ENCODE results near the gene EYS. TPM values are rescaled to one million over a fixed set of nuclear protein-coding genes. Genes with fewer than 3 reads are reported as not detected.
"Not testable (repeated sequence)": the region's sequence is repeated elsewhere in the genome, so short reads cannot be mapped to it uniquely, and the experiment has no call there.

The EYS gene
- total RNA-seq, 1 donor from 2014 or later: not detected

DNA sequence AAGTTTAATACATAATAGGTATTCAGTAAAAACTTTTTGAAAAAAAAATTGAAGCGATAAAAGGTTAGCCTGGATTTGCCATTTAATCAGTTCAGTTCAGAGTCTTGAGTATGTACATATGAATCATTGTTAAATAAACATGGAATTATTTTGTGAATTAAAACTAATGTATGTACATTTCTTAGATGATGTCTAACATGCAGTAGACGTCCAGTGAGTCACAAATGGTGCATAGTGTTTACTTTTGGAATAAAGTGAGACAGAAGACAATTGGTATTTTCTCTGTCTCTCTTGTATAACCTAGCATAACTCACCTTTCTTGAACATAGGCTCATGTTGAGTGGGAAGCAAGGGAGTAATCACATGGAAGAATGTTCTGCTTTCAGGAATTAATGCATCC is 83.5 kb downstream of the EYS start:
- no peaks in the 10 kb centered on the region for H3K4me1 Mint-ChIP-seq (ENCODE audit: unreplicated experiment)
- no peak overlapping the region for H3K27ac Mint-ChIP-seq (ENCODE audit: unreplicated experiment)

DNA sequence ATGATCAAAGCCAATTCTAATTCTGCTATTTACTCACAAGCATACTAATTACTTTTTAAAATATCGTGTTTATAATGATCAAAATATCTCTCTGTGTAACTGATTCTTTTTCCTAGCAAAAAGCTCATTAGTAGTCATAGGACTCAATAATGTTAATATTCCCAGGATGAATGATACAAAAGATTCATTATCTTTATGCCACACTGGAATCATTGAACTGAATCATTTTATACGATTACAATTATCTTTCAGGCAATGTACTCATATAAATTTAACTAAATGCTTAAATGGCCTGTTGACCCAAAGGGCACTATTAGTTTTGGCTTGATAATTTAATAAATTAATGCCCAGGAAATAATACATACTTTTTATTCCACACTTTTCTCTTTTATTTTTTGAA is 96.3 kb downstream of the EYS start:
- Mint-ChIP-seq H3K36me3 (ENCODE audit: unreplicated experiment) (no peaks in the 10 kb centered on the region), H3K27ac (ENCODE audit: unreplicated experiment) (no peak overlapping the region), H3K4me1 (ENCODE audit: unreplicated experiment) (no peaks in the 10 kb centered on the region), H3K27me3 (ENCODE audit: unreplicated experiment) (no peaks in the 10 kb centered on the region), H3K9me3 (ENCODE audit: unreplicated experiment) (no peaks in the 10 kb centered on the region), H3K4me3 (ENCODE audit: unreplicated experiment) (no peak overlapping the region)
- no peak for DNase-seq (ENCODE audit: extremely low spot score, unreplicated experiment)
- TF ChIP-seq, protein P1, sequence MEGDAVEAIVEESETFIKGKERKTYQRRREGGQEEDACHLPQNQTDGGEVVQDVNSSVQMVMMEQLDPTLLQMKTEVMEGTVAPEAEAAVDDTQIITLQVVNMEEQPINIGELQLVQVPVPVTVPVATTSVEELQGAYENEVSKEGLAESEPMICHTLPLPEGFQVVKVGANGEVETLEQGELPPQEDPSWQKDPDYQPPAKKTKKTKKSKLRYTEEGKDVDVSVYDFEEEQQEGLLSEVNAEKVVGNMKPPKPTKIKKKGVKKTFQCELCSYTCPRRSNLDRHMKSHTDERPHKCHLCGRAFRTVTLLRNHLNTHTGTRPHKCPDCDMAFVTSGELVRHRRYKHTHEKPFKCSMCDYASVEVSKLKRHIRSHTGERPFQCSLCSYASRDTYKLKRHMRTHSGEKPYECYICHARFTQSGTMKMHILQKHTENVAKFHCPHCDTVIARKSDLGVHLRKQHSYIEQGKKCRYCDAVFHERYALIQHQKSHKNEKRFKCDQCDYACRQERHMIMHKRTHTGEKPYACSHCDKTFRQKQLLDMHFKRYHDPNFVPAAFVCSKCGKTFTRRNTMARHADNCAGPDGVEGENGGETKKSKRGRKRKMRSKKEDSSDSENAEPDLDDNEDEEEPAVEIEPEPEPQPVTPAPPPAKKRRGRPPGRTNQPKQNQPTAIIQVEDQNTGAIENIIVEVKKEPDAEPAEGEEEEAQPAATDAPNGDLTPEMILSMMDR (IDR thresholded peaks at IDR 0.05): no peak

More for the DNA sequence above, 83.5 kb downstream of the EYS start:
- H3K4me3 Mint-ChIP-seq (ENCODE audit: unreplicated experiment): no peak overlapping the region
- H3K9me3 Mint-ChIP-seq (ENCODE audit: unreplicated experiment): peaks cover 16% of the 10 kb centered on the region
- no peaks in the 10 kb centered on the region for H3K27me3 Mint-ChIP-seq (ENCODE audit: unreplicated experiment)
- no peaks in the 10 kb centered on the region for H3K36me3 Mint-ChIP-seq (ENCODE audit: unreplicated experiment)
- TF ChIP-seq, protein P1 (IDR thresholded peaks at IDR 0.05): no peak
- no peak for DNase-seq (ENCODE audit: extremely low spot score, unreplicated experiment)

DNA sequence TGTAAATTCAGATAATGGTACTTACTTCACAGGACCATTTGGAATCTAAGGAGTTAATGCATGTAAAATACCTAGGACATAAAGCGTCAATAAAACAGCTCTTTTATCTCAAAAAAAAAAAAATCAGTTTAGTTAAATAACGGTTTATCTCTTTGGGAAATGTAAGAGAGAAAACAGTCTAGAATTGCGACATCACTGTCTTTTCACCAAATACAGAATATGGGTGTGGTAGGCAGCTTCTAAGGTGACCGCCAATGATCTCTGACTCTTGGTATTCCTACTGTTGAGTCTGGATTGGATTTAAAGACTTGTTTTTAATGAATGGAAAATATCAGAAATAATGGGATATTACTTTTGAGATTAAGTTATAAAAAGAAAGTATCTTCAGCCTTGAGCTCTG is 111.5 kb downstream of the EYS start:
- H3K36me3 Mint-ChIP-seq (ENCODE audit: unreplicated experiment): no peaks in the 10 kb centered on the region
- peaks cover 14% of the 10 kb centered on the region for H3K9me3 Mint-ChIP-seq (ENCODE audit: unreplicated experiment)
- DNase-seq (ENCODE audit: extremely low spot score, unreplicated experiment): no peak
- no peaks in the 10 kb centered on the region for H3K4me1 Mint-ChIP-seq (ENCODE audit: unreplicated experiment)
- TF ChIP-seq, protein P1 (IDR thresholded peaks at IDR 0.05): no peak
- no peak overlapping the region for H3K4me3 Mint-ChIP-seq (ENCODE audit: unreplicated experiment)
- H3K27me3 Mint-ChIP-seq (ENCODE audit: unreplicated experiment): no peaks in the 10 kb centered on the region
- H3K27ac Mint-ChIP-seq (ENCODE audit: unreplicated experiment): no peak overlapping the region

DNA sequence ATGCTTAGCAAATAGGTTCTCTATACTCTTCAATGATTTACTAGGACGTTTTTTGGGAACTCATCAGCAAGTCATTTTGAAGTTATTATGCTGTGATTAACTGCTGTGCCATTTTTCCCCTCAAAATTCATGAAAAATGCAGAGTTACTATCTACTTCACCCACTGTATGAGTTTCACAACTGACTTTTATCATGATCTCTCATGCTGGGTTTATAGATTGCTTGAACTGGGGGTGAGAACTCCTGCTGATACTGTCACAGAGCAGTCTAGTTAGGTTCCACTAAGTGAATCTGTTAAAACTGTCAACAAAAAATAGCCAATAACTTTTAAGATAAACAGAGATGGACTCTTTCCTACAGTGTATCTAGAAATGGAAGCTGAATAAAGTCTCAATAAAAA is 136.7 kb downstream of the EYS start:
- no peak for DNase-seq (ENCODE audit: extremely low spot score, unreplicated experiment)
- Mint-ChIP-seq H3K9me3 (ENCODE audit: unreplicated experiment) (peaks cover 14% of the 10 kb centered on the region), H3K27me3 (ENCODE audit: unreplicated experiment) (no peaks in the 10 kb centered on the region), H3K4me3 (ENCODE audit: unreplicated experiment) (no peak overlapping the region), H3K27ac (ENCODE audit: unreplicated experiment) (no peak overlapping the region), H3K36me3 (ENCODE audit: unreplicated experiment) (no peaks in the 10 kb centered on the region), H3K4me1 (ENCODE audit: unreplicated experiment) (no peaks in the 10 kb centered on the region)
- TF ChIP-seq, protein P1 (IDR thresholded peaks at IDR 0.05): no peak

DNA sequence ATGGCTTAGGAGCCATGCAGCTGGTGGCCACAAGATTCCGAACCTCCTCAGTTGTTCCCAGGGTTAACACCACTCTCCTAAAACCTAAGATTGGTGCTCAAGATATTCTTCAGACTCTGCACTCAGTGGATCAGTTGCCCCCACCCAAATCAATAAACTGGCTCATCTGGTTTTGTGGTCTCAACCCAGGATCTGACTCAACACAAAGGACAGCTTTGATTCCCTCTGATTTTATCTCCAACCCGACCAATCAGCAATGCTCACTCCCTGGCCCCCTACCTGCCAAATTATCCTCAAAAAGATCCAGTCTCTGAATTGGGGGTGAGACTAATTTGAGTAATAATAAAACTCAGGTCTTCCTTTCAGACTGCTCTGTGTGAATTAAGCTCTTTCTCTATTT is 137.5 kb downstream of the EYS start:
- DNase-seq (ENCODE audit: extremely low spot score, unreplicated experiment): no peak
- no peaks in the 10 kb centered on the region for H3K27me3 Mint-ChIP-seq (ENCODE audit: unreplicated experiment)
- H3K4me3 Mint-ChIP-seq (ENCODE audit: unreplicated experiment): no peak overlapping the region
- no peaks in the 10 kb centered on the region for H3K4me1 Mint-ChIP-seq (ENCODE audit: unreplicated experiment)
- H3K27ac Mint-ChIP-seq (ENCODE audit: unreplicated experiment): no peak overlapping the region
- TF ChIP-seq, protein P1 (IDR thresholded peaks at IDR 0.05): no peak
- H3K36me3 Mint-ChIP-seq (ENCODE audit: unreplicated experiment): no peaks in the 10 kb centered on the region
- H3K9me3 Mint-ChIP-seq (ENCODE audit: unreplicated experiment): peaks cover 14% of the 10 kb centered on the region

DNA sequence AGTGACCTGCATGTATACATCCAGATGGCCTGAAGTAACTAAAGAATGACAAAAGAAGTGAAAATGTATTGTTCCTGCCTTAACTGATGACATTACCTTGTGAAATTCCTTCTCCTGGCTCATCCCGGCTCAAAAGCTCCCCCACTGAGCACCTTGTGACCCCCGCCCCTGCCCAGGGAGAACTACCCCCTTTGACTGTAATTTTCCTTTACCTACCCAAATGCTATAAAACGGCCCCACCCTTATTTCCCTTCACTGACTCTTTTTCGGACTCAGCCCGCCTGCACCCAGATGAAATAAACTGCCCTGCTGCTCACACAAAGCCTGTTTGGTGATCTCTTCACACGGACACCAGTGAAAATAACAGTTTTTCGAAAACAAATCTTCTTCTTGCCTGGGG is 138.0 kb downstream of the EYS start:
- not testable (repeated sequence) for DNase-seq (ENCODE audit: extremely low spot score, unreplicated experiment); H3K4me3 Mint-ChIP-seq (ENCODE audit: unreplicated experiment); H3K27ac Mint-ChIP-seq (ENCODE audit: unreplicated experiment); H3K36me3 Mint-ChIP-seq (ENCODE audit: unreplicated experiment); H3K4me1 Mint-ChIP-seq (ENCODE audit: unreplicated experiment); H3K27me3 Mint-ChIP-seq (ENCODE audit: unreplicated experiment)
- H3K9me3 Mint-ChIP-seq (ENCODE audit: unreplicated experiment): peaks cover 10% of the 10 kb centered on the region
